Panc1 (cell line): Measurements from ENCODE around the gene RBMS1. TPM values are rescaled to one million over a fixed set of nuclear protein-coding genes. Genes with fewer than 3 reads are reported as not detected.

Source experiments
- ATAC-seq: fragments of 200-7000 bp; cut with Tn5 transposase; 2 replicates; pipeline ENCODE4 v1.9.1; 2020; ENCODE audit warnings: mild to moderate bottlenecking, moderate library complexity
- BruUV-seq: library from RNA; stranded (reverse); fragments of 400-500 nt; replicated peaks from 2 replicates; lab custom pipeline; 2021; lab: Mats Ljungman, UMichigan
- CTCF ChIA-PET: fragments of 300-600 bp; sonication (Branson Sonifier 250); formaldehyde crosslinking; loops from one replicate; lab custom pipeline; 2022; ENCODE audit warnings: antibody characterized with exemption; lab: Charles Lee
- POLR2A ChIA-PET: fragments of 300-600 bp; sonication (Branson Sonifier 250); formaldehyde crosslinking; loops from one replicate; lab custom pipeline; 2022; ENCODE audit warnings: antibody characterized with exemption; lab: Charles Lee
- DNase-seq: peaks from one replicate; pipeline ENCODE4 v3.0.0-alpha.2; 2010; ENCODE audit warnings: low read depth, low spot score
- H3K27ac ChIP-seq: 2 replicates; pipeline ENCODE4 v1.5.1; 2011; ENCODE audit warnings: mild to moderate bottlenecking, low read length, inconsistent platforms
- H3K27me3 ChIP-seq: fragments of 200-500 bp; sonication (Bioruptor generic); 2 replicates; pipeline ENCODE4 v1.6.0; 2014; ENCODE audit warnings: low read length, inconsistent platforms; ENCODE audit not compliant: control insufficient read depth, insufficient read depth
- H3K36me3 ChIP-seq: fragments of 200-500 bp; sonication (Bioruptor generic); 2 replicates; pipeline ENCODE4 v1.5.1; 2014; ENCODE audit warnings: inconsistent platforms, mild to moderate bottlenecking, low read length, moderate library complexity; ENCODE audit not compliant: control insufficient read depth, insufficient read depth
- H3K4me1 ChIP-seq: 2 replicates; pipeline ENCODE4 v1.5.1; 2011; ENCODE audit warnings: inconsistent platforms, mild to moderate bottlenecking, low read length, moderate library complexity; ENCODE audit not compliant: control insufficient read depth, insufficient read depth
- H3K4me3 ChIP-seq, 2 experiments: 2 replicates each; pipeline ENCODE4 v1.5.1; 2011 to 2012; ENCODE audit warnings: low read depth in 2 of 2, low read length in 2 of 2, mild to moderate bottlenecking in 2 of 2, inconsistent platforms in 1 of 2, moderate library complexity in 1 of 2
- H3K9me3 ChIP-seq: fragments of 200-500 bp; sonication (Bioruptor generic); 2 replicates; pipeline ENCODE4 v1.5.1; 2014; ENCODE audit warnings: low read depth, mild to moderate bottlenecking, inconsistent platforms, low read length, moderate library complexity; ENCODE audit not compliant: control insufficient read depth, insufficient read depth
- CTCF ChIP-seq: fragments of 450-650 bp; IDR thresholded peaks from 2 replicates; pipeline ENCODE4 v1.5.1; 2017; ENCODE audit warnings: mild to moderate bottlenecking
- POLR2AphosphoS5 ChIP-seq: IDR thresholded peaks from 2 replicates; pipeline ENCODE4 v1.6.1; 2012; ENCODE audit warnings: mild to moderate bottlenecking, low read depth, low read length, moderate library complexity
- REST ChIP-seq, 2 experiments: IDR thresholded peaks; 2 replicates each; pipeline ENCODE4 v1.6.1; 2011 to 2012; ENCODE audit warnings: low read depth in 2 of 2, control low read depth in 1 of 2, low read length in 1 of 2, mild to moderate bottlenecking in 1 of 2, moderate library complexity in 1 of 2; ENCODE audit not compliant: insufficient read depth in 1 of 2
- SIN3A ChIP-seq: IDR thresholded peaks from 2 replicates; pipeline ENCODE4 v1.6.1; 2012; ENCODE audit warnings: low read depth, mild to moderate bottlenecking, low read length, moderate library complexity, borderline replicate concordance; ENCODE audit not compliant: insufficient read depth
- TCF7L2 ChIP-seq: IDR thresholded peaks from 2 replicates; pipeline ENCODE4 v1.6.1; 2011; ENCODE audit warnings: mild to moderate bottlenecking, low read depth, low read length, inconsistent platforms
- in situ Hi-C: cut with HindIII; loops from 2 replicates; pipeline ENCODE4 v1.10.0; 2016; ENCODE audit warnings: low sequenced_read_pairs, low pct_unique_long_range_greater_than_20kb
- intact Hi-C: fragments of 100-400 bp; cut with micrococcal nuclease; formaldehyde crosslinking; loops from one replicate; pipeline ENCODE4 v1.10.0; 2022; ENCODE audit not compliant: unreplicated experiment
- total RNA-seq: library from RNA; stranded (reverse); gene quantifications from one replicate; pipeline ENCODE4 v1.2.1, GENCODE V29; 2021; ENCODE audit not compliant: unreplicated experiment

RBMS1 gene
- total RNA-seq, 1 experiment from 2014 or later: 67.0 TPM

GRCh38 chr2:160325418-160325817, 168.2 kb downstream of the RBMS1 start:
- H3K36me3 ChIP-seq: no peaks in the 10 kb centered on the region
- H3K4me1 ChIP-seq: peaks cover 6% of the 10 kb centered on the region
- ChIA-PET CTCF (interaction anchor here (1.1 kb wide), 1 partner anchor 73 kb away, joined by 5 read pairs; no protein-coding TSS in a partner anchor), POLR2A (no interaction called here)
- DNase-seq: no peak
- H3K27ac ChIP-seq: no peak overlapping the region
- in situ Hi-C loops: no loop called here
- no peaks in the 10 kb centered on the region for H3K27me3 ChIP-seq
- H3K4me3 ChIP-seq: no peak overlapping the region
- no peaks in the 10 kb centered on the region for H3K9me3 ChIP-seq
- TF ChIP-seq POLR2AphosphoS5 (no peak), CTCF (no peak), TCF7L2 (no peak), REST (IDR thresholded peaks at IDR 0.05; ENCODE audit: insufficient read depth in 1 of 2, low read depth in 2 of 2, low read length in 1 of 2) (no peak), SIN3A (no peak)
- intact Hi-C loops: loop anchor here (10.0 kb wide), 1 partner anchor 669 kb away; no protein-coding TSS in a partner anchor
- no peak for ATAC-seq
- no TSS peak for BruUV-seq

GRCh38 chr2:160324917-160325316, 168.7 kb downstream of the RBMS1 start:
- no peaks in the 10 kb centered on the region for H3K9me3 ChIP-seq
- no peak; the same call in 1 of the 2 replicates for ATAC-seq
- no peak for DNase-seq
- ChIA-PET POLR2A (interaction anchor here (0.6 kb wide), 1 partner anchor 53 kb away, joined by 5 read pairs; no protein-coding TSS in a partner anchor), CTCF (interaction anchor here (0.6 to 1.7 kb wide), 3 partner anchors 73 to 668 kb away, joined by 4 to 5 read pairs (median 4); no protein-coding TSS in a partner anchor)
- TF ChIP-seq POLR2AphosphoS5 (no peak), TCF7L2 (no peak), CTCF (no peak), REST (IDR thresholded peaks at IDR 0.05; ENCODE audit: insufficient read depth in 1 of 2, low read depth in 2 of 2, low read length in 1 of 2) (no peak), SIN3A (no peak)
- intact Hi-C loops: loop anchor here (10.0 kb wide), 1 partner anchor 670 kb away; no protein-coding TSS in a partner anchor
- in situ Hi-C loops: no loop called here
- no peaks in the 10 kb centered on the region for H3K36me3 ChIP-seq
- peaks cover 6% of the 10 kb centered on the region for H3K4me1 ChIP-seq
- no peaks in the 10 kb centered on the region for H3K27me3 ChIP-seq
- BruUV-seq: no TSS peak
- no peak overlapping the region for H3K4me3 ChIP-seq
- no peak overlapping the region for H3K27ac ChIP-seq
